Kidney epithelial cell (primary cell): ENCODE measurements around the gene AIPL1. TPM values are rescaled to one million over a fixed set of nuclear protein-coding genes. Genes with fewer than 3 reads are reported as not detected.

ENCODE experiments used
- DNase-seq: peaks from one replicate; pipeline ENCODE4 v3.0.0-alpha.2; 2010; ENCODE audit warnings: low read depth
- H3K27me3 ChIP-seq: 2 replicates; pipeline ENCODE4 v1.6.0; 2011; ENCODE audit warnings: low read length; ENCODE audit not compliant: control insufficient read depth, insufficient read depth
- H3K36me3 ChIP-seq: 2 replicates; pipeline ENCODE4 v1.5.1; 2011; ENCODE audit warnings: low read length; ENCODE audit not compliant: control insufficient read depth, insufficient read depth
- H3K4me3 ChIP-seq: 2 replicates; pipeline ENCODE4 v1.5.1; 2011; ENCODE audit warnings: low read depth, mild to moderate bottlenecking, control low read depth, low read length
- CTCF ChIP-seq: IDR thresholded peaks from 2 replicates; pipeline ENCODE4 v1.5.1; 2011; ENCODE audit warnings: mild to moderate bottlenecking, moderate library complexity, low read length, control low read depth, inconsistent platforms; ENCODE audit not compliant: insufficient read depth, poor library complexity, severe bottlenecking
- total RNA-seq: library from RNA; depleted of rRNA; stranded (reverse); fragments of >200 nt; gene quantifications from 2 replicates; pipeline ENCODE4 v1.2.3, GENCODE V29; 2015

The AIPL1 gene
- total RNA-seq, 1 donor from 2014 or later, result not detected

- TF ChIP-seq CTCF, result no peak
- H3K27me3 ChIP-seq, result peaks cover 9% of the 10 kb centered on the region
- no peak overlapping the region for H3K4me3 ChIP-seq
- H3K36me3 ChIP-seq, result no peaks in the 10 kb centered on the region
- DNase-seq, result no peak
Measured at GRCh38 chr17:6422654-6423241, 12.2 kb downstream of the AIPL1 start.

GRCh38 chr17:6421700-6422604, 13.0 kb downstream of the AIPL1 start:
- peaks cover 9% of the 10 kb centered on the region for H3K27me3 ChIP-seq
- no peak overlapping the region for H3K4me3 ChIP-seq
- TF ChIP-seq CTCF, result peak; percentile 85
- DNase-seq, result no peak
- H3K36me3 ChIP-seq, result no peaks in the 10 kb centered on the region

- no peak overlapping the region for H3K4me3 ChIP-seq
- H3K27me3 ChIP-seq, result peaks cover 9% of the 10 kb centered on the region
- no peaks in the 10 kb centered on the region for H3K36me3 ChIP-seq
- peak; percentile 60 for TF ChIP-seq CTCF
- DNase-seq, result no peak
Measured at GRCh38 chr17:6420173-6420641, 14.7 kb downstream of the AIPL1 start.

- Histone ChIP-seq H3K27me3 (peaks cover 4% of the 10 kb centered on the region), H3K4me3 (no peak overlapping the region), H3K36me3 (no peaks in the 10 kb centered on the region)
- TF ChIP-seq CTCF, result no peak
- no peak for DNase-seq
Measured at GRCh38 chr17:6415616-6416015, 19.3 kb downstream of the AIPL1 start.

- Histone ChIP-seq H3K4me3 (no peak overlapping the region), H3K27me3 (no peaks in the 10 kb centered on the region), H3K36me3 (no peaks in the 10 kb centered on the region)
- TF ChIP-seq CTCF, result peak; percentile 46
- DNase-seq, result no peak
Measured at GRCh38 chr17:6413065-6413464, 21.9 kb downstream of the AIPL1 start.
